ENCODE data around the gene SLC29A3. TPM values are rescaled to one million over a fixed set of nuclear protein-coding genes. Genes with fewer than 3 reads are reported as not detected.
"Not testable (repeated sequence)": the region's sequence is repeated elsewhere in the genome, so short reads cannot be mapped to it uniquely, and the experiment has no call there.

The SLC29A3 gene
- total RNA-seq, 1 donor from 2014 or later: 5.6 TPM

DNA sequence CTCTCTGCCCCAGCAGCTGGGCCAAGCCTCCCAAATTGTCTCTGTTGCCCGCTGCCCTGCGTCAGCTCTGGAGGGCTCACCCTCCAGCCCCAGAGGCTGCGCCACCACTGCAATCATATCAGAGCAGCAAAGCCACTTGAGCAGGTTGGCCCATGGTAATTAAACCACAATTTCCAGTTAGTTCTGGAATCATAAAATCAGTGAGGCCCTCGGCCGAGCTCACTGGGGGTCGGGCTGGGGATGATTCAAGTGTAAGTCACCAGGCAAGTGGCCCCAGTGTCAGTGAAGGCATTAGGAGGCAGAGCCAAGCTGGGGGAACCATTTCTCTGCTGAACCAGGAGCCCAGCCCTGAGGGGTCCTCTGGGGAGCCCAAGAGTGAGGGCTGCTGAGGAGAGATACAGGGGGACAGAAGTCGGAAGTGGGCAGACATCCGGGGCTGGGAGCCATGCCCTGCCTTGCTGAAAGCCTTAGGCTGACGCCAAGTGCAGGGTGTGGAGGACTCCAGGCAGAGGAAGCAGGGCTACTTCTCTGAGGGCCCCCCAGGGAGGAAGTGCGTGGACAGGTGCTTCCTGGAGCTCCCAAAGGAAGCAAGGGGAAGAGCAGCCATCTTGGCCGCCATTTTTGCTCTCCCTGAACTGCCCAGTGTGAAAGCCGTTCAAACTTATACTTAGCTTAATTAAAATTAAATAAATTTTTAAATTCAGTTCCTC, 29.5 kb upstream of the SLC29A3 start:
- Mint-ChIP-seq H3K4me1 (no peaks in the 10 kb centered on the region), H3K27ac (no peak overlapping the region), H3K27me3 (no peaks in the 10 kb centered on the region), H3K9me3 (no peaks in the 10 kb centered on the region), H3K4me3 (no peak overlapping the region), H3K36me3 (ENCODE audit: low read depth) (no peaks in the 10 kb centered on the region)
- intact Hi-C loops (cut with micrococcal nuclease): loop anchor here (5.0 kb wide), 1 partner anchor 362 kb away; no protein-coding TSS in a partner anchor
- no peak for DNase-seq

DNA sequence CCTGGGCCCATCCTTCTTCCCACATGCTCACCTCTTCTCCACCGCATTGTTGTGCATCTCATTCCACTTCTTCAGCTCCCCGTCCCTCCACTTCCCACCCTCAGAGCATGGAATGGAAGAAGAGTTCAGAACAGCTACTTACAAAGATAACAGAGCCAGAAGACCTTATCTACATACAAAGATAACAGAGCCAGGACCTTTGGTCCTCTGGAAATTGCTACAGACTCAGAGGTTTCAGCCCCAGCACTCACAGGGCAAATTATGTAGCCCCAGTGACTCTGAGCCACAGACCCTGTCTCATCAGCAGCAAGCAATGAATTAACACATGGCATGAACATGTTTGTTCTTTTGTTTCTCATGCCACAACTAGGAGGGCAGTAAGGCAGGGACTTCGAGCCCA, 28.7 kb upstream of the SLC29A3 start:
- Mint-ChIP-seq H3K4me1 (no peaks in the 10 kb centered on the region), H3K9me3 (no peaks in the 10 kb centered on the region)

DNA sequence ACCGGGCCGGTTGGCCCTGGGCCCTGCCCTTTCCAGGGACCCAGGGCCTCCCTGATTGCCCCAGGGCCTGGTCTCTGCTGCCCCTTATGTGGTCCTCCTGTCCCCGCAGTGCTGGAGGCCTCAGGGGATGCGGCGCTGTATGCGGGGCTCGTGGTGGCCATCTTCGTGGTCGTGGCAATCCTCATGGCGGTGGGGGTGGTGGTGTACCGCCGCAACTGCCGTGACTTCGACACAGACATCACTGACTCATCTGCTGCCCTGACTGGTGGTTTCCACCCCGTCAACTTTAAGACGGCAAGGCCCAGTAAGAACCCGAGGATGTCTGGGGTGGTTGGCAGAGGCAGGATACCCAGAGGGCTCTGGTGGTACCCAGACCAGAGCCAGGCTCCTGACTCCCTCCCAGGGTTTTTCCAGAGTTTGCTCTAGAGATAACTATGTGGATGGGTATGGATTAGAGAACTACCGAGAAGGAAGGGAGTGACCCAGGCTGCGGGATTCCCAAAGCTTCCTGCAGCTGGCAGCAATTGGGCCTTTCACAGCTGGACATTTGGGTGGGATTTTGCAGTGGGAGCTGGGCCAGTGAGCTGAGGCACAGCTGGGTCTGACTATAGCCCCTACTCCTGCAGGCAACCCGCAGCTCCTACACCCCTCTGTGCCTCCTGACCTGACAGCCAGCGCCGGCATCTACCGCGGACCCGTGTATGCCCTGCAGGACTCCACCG, 28.1 kb upstream of the SLC29A3 start:
- DNase-seq: no peak
- Mint-ChIP-seq H3K36me3 (ENCODE audit: low read depth) (no peaks in the 10 kb centered on the region), H3K27ac (no peak overlapping the region), H3K4me1 (no peaks in the 10 kb centered on the region), H3K4me3 (no peak overlapping the region), H3K9me3 (no peaks in the 10 kb centered on the region), H3K27me3 (no peaks in the 10 kb centered on the region)
- intact Hi-C loops (cut with micrococcal nuclease): no loop called here

More for the DNA sequence above, 28.7 kb upstream of the SLC29A3 start:
- H3K27ac Mint-ChIP-seq: no peak overlapping the region
- H3K27me3 Mint-ChIP-seq: no peaks in the 10 kb centered on the region
- no peak for DNase-seq
- intact Hi-C loops (cut with micrococcal nuclease): no loop called here
- H3K36me3 Mint-ChIP-seq (ENCODE audit: low read depth): no peaks in the 10 kb centered on the region
- no peak overlapping the region for H3K4me3 Mint-ChIP-seq

DNA sequence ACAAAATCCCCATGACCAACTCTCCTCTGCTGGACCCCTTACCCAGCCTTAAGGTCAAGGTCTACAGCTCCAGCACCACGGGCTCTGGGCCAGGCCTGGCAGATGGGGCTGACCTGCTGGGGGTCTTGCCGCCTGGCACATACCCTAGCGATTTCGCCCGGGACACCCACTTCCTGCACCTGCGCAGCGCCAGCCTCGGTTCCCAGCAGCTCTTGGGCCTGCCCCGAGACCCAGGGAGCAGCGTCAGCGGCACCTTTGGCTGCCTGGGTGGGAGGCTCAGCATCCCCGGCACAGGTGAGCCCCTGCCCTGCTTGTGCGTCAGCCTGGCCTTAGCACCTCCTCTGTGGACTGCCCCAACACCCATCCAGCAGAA, 27.5 kb upstream of the SLC29A3 start:
- Mint-ChIP-seq H3K36me3 (ENCODE audit: low read depth) (no peaks in the 10 kb centered on the region), H3K9me3 (no peaks in the 10 kb centered on the region), H3K27me3 (no peaks in the 10 kb centered on the region), H3K4me1 (no peaks in the 10 kb centered on the region), H3K27ac (no peak overlapping the region), H3K4me3 (no peak overlapping the region)
- DNase-seq: no peak
- intact Hi-C loops (cut with micrococcal nuclease): no loop called here

DNA sequence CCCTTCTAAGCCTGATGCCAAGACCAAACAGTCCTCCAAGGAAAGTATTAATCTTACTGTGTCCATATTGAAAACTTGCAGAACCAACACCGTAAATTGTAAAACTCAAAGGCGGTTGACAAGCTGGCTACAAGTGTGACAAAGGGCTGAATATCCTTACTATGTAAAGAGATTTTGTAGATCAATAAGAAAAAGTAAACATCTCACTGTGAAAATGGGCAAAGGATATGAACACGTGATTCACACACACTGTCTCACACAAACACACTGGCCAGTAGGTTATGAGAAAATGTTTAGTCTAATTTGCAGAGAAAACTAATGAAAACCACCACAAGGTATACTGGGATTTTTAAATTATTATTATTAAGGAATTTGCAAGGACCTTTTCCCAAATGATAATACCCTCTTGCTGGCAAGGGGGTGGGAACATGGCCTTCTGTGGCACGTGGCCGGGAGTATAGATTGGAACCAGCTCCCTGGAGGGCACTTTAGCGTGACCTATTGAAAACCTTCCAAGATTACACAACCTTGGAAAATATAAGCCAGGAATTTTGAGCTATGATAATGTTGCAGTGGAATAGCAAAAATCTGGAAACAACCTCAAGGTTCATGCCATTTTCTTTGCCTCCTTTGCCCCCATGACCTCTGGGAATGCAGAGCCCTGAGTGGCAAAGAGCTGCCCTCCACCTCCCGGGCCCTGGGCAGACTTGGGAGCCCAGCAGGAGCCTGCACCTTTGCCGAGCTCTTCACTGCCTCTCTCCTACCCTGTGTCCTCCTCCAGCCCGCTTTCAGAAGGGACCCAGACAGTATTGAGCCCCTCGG, 26.2 kb upstream of the SLC29A3 start:
- Mint-ChIP-seq H3K4me1 (no peaks in the 10 kb centered on the region), H3K9me3 (no peaks in the 10 kb centered on the region), H3K36me3 (ENCODE audit: low read depth) (no peaks in the 10 kb centered on the region), H3K4me3 (no peak overlapping the region), H3K27ac (no peak overlapping the region), H3K27me3 (no peaks in the 10 kb centered on the region)
- intact Hi-C loops (cut with micrococcal nuclease): no loop called here
- no peak for DNase-seq

DNA sequence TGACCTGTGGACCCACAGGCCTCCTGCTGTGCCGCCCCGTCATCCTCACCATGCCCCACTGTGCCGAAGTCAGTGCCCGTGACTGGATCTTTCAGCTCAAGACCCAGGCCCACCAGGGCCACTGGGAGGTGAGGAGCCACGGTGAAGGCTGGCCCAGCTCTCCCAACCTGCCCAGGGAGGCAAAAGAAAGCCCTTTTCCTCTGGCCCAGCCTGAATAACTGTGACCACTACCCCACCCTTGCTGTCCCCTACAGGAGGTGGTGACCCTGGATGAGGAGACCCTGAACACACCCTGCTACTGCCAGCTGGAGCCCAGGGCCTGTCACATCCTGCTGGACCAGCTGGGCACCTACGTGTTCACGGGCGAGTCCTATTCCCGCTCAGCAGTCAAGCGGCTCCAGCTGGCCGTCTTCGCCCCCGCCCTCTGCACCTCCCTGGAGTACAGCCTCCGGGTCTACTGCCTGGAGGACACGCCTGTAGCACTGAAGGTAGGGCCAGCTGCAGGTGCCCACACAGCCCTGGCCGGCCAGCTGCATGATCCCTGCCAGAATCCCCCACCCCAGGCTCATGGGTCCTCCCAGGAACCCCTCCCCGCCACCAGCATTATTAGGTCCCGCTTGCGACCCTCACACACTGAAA, 25.5 kb upstream of the SLC29A3 start:
- DNase-seq: no peak
- Mint-ChIP-seq H3K4me3 (no peak overlapping the region), H3K27me3 (no peaks in the 10 kb centered on the region), H3K9me3 (no peaks in the 10 kb centered on the region), H3K27ac (no peak overlapping the region), H3K36me3 (ENCODE audit: low read depth) (no peaks in the 10 kb centered on the region), H3K4me1 (no peaks in the 10 kb centered on the region)
- intact Hi-C loops (cut with micrococcal nuclease): no loop called here

DNA sequence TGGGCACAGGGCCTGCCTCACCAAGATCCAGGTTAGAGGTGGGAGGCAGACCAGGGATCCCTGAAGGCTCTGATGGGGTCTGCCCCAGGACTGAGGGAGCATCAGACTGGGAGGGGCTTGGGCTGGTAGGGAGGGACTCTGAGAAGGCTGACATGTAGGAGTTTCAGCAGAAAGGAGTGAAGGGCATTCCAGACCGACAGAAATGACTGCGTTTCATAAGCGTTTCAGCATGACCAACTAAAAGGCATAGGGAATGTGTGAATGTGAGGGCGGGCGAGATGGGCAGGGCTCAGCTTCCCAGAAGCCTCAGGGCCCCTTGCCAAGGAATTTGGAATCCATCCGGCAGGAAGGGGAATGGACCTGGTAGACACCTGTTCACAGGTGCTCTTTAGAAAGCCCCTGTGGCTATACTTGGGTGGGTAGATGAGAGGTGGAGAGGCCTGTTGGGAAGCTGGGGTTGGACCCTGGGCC, 24.9 kb upstream of the SLC29A3 start:
- no peak for DNase-seq
- Mint-ChIP-seq H3K27me3 (no peaks in the 10 kb centered on the region), H3K4me3 (no peak overlapping the region), H3K27ac (no peak overlapping the region), H3K36me3 (ENCODE audit: low read depth) (no peaks in the 10 kb centered on the region), H3K4me1 (no peaks in the 10 kb centered on the region), H3K9me3 (no peaks in the 10 kb centered on the region)
- intact Hi-C loops (cut with micrococcal nuclease): no loop called here

DNA sequence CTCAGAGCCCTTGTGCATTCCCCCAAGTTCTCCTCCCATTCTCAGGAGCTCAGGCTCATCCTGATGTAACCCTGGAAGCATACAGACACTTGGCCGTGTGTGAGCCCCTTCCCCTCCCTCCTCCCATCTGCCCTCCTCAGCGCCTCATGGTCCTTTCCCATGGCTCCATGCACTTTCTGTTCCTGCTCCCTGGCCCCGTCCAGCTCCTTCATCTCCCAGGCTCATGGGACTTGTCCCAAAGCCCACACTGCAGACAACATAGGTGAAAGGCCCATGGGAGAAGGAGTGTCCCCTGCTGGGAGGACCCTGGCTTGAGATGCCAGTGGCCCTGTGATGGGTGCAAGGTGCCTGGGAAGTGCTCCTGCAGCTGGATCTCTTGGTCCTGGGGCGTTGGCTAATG, 24.2 kb upstream of the SLC29A3 start:
- Mint-ChIP-seq H3K4me1 (no peaks in the 10 kb centered on the region), H3K9me3 (no peaks in the 10 kb centered on the region), H3K27ac (no peak overlapping the region), H3K27me3 (peaks cover 3% of the 10 kb centered on the region), H3K4me3 (no peak overlapping the region), H3K36me3 (ENCODE audit: low read depth) (no peaks in the 10 kb centered on the region)
- DNase-seq: no peak
- intact Hi-C loops (cut with micrococcal nuclease): no loop called here

DNA sequence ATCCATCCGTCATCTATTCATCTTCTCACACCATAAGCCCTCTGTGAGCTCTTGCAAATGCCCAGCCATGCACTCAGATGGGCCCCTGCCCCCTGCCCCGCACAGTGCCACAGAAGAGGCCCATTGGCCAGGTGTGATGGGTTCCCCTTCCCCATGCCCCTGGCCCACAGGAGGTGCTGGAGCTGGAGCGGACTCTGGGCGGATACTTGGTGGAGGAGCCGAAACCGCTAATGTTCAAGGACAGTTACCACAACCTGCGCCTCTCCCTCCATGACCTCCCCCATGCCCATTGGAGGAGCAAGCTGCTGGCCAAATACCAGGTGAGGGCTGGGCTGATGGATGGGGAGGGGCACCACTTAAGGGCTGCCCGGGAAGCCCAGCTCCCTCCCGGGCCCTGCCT, 23.4 kb upstream of the SLC29A3 start:
- intact Hi-C loops (cut with micrococcal nuclease): no loop called here
- no peaks in the 10 kb centered on the region for H3K4me1 Mint-ChIP-seq
- H3K9me3 Mint-ChIP-seq: no peaks in the 10 kb centered on the region
- no peak for DNase-seq
- no peak overlapping the region for H3K4me3 Mint-ChIP-seq
- H3K36me3 Mint-ChIP-seq (ENCODE audit: low read depth): no peaks in the 10 kb centered on the region
- peaks cover 3% of the 10 kb centered on the region for H3K27me3 Mint-ChIP-seq
- no peak overlapping the region for H3K27ac Mint-ChIP-seq

DNA sequence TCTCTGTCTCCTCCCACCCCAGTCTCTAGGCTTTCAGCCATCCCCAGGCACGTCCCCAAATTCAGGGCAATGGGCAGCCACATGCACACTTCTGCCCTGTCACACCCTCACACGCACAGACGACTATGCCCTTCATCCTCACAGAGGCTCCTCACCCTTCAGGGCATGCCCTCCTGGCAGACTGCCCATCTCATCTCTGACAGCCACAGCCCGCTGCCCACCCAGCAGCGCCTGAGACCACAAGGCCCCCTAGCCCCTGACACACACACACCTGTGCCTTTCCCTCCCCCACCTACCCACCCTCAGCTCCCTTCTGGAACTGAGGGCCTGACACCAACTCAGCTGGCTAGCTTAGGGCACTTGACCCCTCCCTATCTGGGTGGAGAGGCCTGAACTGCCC, 23.0 kb upstream of the SLC29A3 start:
- H3K27me3 Mint-ChIP-seq: peaks cover 3% of the 10 kb centered on the region
- H3K4me3 Mint-ChIP-seq: no peak overlapping the region
- H3K9me3 Mint-ChIP-seq: no peaks in the 10 kb centered on the region
- intact Hi-C loops (cut with micrococcal nuclease): no loop called here
- no peaks in the 10 kb centered on the region for H3K36me3 Mint-ChIP-seq (ENCODE audit: low read depth)
- no peaks in the 10 kb centered on the region for H3K4me1 Mint-ChIP-seq
- DNase-seq: no peak
- H3K27ac Mint-ChIP-seq: no peak overlapping the region

DNA sequence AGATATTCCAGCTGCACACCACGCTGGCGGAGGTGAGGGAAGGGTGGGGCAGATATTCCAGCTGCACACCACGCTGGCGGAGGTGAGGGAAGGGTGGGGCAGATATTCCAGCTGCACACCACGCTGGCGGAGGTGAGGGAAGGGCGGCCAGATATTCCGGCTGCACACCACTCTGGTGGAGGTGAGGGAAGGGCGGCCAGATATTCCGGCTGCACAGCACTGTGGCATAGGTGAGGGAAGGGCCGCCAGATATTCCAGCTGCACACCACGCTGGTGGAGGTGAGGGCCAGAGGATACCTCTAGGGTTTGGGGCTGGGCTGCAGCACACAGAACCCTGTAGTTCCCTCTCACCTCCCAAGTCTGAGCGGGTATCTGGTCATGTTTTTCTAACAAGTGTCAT, 22.2 kb upstream of the SLC29A3 start:
- H3K4me3 Mint-ChIP-seq; H3K36me3 Mint-ChIP-seq (ENCODE audit: low read depth); intact Hi-C loops (cut with micrococcal nuclease); H3K9me3 Mint-ChIP-seq; H3K27me3 Mint-ChIP-seq; DNase-seq; H3K27ac Mint-ChIP-seq; H3K4me1 Mint-ChIP-seq: not testable (repeated sequence)

DNA sequence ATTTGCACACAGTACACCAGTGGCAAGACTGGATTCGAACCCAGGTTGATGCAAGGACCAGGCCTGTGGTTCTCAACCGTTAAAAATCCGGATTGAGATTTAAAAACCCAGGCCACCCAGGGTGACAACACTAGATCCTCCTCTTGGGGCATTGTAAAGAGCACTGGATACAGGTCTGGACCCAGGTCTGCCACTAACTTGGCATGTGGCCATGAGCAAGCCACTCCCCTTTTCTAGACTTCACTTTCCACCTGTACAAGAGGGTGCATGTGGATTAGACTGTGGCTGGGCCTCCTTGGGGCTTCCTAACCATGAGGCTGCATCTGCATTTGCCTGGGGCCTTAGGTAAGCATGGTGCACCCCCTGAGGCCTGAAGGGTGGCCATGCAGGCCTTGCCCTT, 21.7 kb upstream of the SLC29A3 start:
- Mint-ChIP-seq H3K4me3 (no peak overlapping the region), H3K27ac (no peak overlapping the region), H3K4me1 (no peaks in the 10 kb centered on the region), H3K27me3 (peaks cover 3% of the 10 kb centered on the region), H3K9me3 (no peaks in the 10 kb centered on the region), H3K36me3 (ENCODE audit: low read depth) (no peaks in the 10 kb centered on the region)
- intact Hi-C loops (cut with micrococcal nuclease): no loop called here
- no peak for DNase-seq

DNA sequence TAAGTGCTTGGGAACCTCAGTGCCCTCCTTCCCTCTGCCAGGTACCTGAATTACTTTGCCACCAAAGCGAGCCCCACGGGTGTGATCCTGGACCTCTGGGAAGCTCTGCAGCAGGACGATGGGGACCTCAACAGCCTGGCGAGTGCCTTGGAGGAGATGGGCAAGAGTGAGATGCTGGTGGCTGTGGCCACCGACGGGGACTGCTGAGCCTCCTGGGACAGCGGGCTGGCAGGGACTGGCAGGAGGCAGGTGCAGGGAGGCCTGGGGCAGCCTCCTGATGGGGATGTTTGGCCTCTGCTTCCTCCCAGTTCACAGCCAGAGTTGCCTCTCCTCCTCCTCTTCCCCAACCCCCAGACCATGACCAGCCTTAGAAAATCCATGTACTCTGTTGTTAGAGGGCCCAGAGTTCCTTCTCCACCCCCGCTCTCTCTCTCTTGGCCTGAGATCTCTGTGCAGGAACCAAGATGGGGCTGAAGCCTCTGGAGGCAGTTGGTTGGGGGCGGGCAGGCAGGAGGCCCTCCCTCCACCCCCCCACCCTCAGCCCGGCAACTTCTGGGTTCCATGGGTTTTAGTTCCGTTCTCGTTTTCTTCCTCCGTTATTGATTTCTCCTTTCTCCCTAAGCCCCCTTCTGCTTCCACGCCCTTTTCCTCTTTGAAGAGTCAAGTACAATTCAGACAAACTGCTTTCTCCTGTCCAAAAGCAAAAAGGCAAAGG, 19.8 kb upstream of the SLC29A3 start:
- no peak for DNase-seq

More for the DNA sequence above, 19.8 kb upstream of the SLC29A3 start:
- H3K36me3 Mint-ChIP-seq (ENCODE audit: low read depth): no peaks in the 10 kb centered on the region
- H3K4me1 Mint-ChIP-seq: no peaks in the 10 kb centered on the region
- no peak overlapping the region for H3K27ac Mint-ChIP-seq
- peaks cover 4% of the 10 kb centered on the region for H3K27me3 Mint-ChIP-seq
- H3K4me3 Mint-ChIP-seq: no peak overlapping the region
- intact Hi-C loops (cut with micrococcal nuclease): no loop called here
- no peaks in the 10 kb centered on the region for H3K9me3 Mint-ChIP-seq

Data from activated CD4-positive, alpha-beta T cell treated with anti-CD3 and anti-CD28 coated beads, Interleukin-2, amount 10 ng/mL, durations not matched to agents 24 days and 14 days (primary cell).